ENCODE data around the gene WWTR1. TPM values are rescaled to one million over a fixed set of nuclear protein-coding genes. Genes with fewer than 3 reads are reported as not detected.
A peak's percentile ranks its signal among the peaks of the same experiment; 100 is the strongest.

WWTR1 gene
- total RNA-seq, 1 experiment from 2014 or later: 25.5 TPM

DNA sequence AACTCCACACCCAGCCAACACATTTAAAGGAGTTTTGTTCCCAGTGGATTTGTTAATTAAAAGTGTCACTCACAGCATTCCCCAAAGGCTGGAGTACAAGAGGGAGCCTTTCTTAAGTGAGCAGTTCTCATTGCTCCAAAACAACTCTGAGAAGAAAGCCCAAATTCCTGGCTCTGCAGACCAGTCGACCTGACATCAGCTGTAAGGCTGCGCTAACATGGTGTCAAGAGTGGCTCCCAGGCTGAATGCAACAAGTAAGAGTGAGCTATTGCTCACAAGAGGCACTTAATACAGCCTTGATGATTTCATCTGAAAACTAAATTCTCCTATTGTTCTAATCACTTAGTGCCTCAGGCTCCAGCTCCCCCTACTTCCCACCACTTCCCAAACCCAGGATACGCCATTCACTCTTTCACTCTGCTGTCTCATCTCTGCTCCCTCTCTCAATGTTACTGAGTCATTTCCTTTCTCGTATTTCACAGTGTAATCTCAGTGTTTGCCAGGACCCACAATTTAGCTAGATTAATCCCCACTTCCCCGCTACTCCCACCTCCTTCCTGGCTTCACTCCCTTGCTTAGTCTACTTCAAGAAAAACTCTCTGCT lies 81.8 kb downstream of the WWTR1 start:
- peaks cover 16% of the 10 kb centered on the region for H3K27me3 Mint-ChIP-seq (ENCODE audit: low read depth)
- peaks cover 66% of the 10 kb centered on the region for H3K4me1 Mint-ChIP-seq
- ChIA-PET POLR2A (interaction anchor here (0.5 kb wide), 1 partner anchor 29 kb away, joined by 3 read pairs; no protein-coding TSS in a partner anchor), CTCF (interaction anchor here (0.5 to 1.7 kb wide), 4 partner anchors 141 to 621 kb away, joined by 3 to 7 read pairs (median 3); no protein-coding TSS in a partner anchor)
- H3K27ac Mint-ChIP-seq: peak overlapping the region; percentile 82
- H3K9me3 Mint-ChIP-seq: no peaks in the 10 kb centered on the region
- no peak for DNase-seq (ENCODE audit: low spot score)
- ATAC-seq: peak; percentile 57
- TF ChIP-seq OVOL2 (CRISPR knock-in tag; IDR thresholded peaks at IDR 0.05; ENCODE audit: borderline replicate concordance) (no peak), NFE2L1 (CRISPR knock-in tag; IDR thresholded peaks at IDR 0.05) (peak; percentile 92)
- H3K36me3 Mint-ChIP-seq: peaks cover 20% of the 10 kb centered on the region
- H3K4me3 Mint-ChIP-seq: 0 out of 2 replicates have a peak overlapping the region, but pooled peaks have one; percentile 5

DNA sequence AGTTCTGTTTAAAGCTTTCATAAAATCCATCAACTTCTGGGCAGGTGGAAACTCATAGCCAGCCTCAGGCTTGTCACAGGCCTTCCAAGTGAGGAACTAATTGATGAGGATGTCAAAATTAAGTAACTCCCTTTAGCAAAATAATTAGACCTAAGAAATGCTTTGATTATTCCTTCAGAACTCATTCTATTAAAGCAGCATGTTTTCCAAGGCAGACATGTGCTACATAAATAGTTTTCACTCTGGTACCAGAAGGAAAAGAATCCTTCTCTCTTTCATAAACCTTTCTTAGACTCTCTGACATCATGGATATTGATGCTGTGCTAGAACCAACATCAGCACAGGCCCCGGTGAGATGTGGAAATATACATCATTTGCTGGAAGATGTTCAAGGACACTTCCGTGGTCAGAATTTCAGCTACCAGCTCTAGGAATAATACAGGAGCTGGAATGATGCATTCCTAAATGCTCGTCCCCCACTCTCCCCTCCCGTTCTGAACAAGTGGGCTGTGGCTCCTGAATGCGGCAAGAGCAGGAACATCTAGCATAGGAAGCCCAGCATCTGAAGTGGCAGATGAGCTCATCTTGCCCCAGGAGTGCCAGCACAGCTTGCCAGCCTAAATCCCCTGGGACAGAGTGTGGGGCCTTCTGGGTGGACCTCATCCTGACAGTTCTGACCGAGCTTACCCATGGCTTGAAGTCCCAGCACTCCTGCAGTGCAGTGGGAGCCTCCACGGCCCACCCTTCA lies 82.4 kb downstream of the WWTR1 start:
- ChIA-PET CTCF (interaction anchor here (0.5 to 1.7 kb wide), 4 partner anchors 142 to 620 kb away, joined by 3 to 7 read pairs (median 3); no protein-coding TSS in a partner anchor), POLR2A (interaction anchor here (0.5 kb wide), 1 partner anchor 28 kb away, joined by 3 read pairs; no protein-coding TSS in a partner anchor)
- peaks cover 20% of the 10 kb centered on the region for H3K36me3 Mint-ChIP-seq
- peaks cover 62% of the 10 kb centered on the region for H3K4me1 Mint-ChIP-seq
- DNase-seq (ENCODE audit: low spot score): no peak
- no peak overlapping the region for H3K4me3 Mint-ChIP-seq
- peaks cover 16% of the 10 kb centered on the region for H3K27me3 Mint-ChIP-seq (ENCODE audit: low read depth)
- no peaks in the 10 kb centered on the region for H3K9me3 Mint-ChIP-seq
- H3K27ac Mint-ChIP-seq: peak overlapping the region; percentile 82
- ATAC-seq: peak; percentile 3; the same call in 1 of the 2 replicates
- TF ChIP-seq, protein P1, sequence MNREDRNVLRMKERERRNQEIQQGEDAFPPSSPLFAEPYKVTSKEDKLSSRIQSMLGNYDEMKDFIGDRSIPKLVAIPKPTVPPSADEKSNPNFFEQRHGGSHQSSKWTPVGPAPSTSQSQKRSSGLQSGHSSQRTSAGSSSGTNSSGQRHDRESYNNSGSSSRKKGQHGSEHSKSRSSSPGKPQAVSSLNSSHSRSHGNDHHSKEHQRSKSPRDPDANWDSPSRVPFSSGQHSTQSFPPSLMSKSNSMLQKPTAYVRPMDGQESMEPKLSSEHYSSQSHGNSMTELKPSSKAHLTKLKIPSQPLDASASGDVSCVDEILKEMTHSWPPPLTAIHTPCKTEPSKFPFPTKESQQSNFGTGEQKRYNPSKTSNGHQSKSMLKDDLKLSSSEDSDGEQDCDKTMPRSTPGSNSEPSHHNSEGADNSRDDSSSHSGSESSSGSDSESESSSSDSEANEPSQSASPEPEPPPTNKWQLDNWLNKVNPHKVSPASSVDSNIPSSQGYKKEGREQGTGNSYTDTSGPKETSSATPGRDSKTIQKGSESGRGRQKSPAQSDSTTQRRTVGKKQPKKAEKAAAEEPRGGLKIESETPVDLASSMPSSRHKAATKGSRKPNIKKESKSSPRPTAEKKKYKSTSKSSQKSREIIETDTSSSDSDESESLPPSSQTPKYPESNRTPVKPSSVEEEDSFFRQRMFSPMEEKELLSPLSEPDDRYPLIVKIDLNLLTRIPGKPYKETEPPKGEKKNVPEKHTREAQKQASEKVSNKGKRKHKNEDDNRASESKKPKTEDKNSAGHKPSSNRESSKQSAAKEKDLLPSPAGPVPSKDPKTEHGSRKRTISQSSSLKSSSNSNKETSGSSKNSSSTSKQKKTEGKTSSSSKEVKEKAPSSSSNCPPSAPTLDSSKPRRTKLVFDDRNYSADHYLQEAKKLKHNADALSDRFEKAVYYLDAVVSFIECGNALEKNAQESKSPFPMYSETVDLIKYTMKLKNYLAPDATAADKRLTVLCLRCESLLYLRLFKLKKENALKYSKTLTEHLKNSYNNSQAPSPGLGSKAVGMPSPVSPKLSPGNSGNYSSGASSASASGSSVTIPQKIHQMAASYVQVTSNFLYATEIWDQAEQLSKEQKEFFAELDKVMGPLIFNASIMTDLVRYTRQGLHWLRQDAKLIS (CRISPR knock-in tag; IDR thresholded peaks at IDR 0.05; ENCODE audit: borderline replicate concordance): no peak
- TF ChIP-seq JUN (CRISPR knock-in tag; IDR thresholded peaks at IDR 0.05): no peak
- no peak for TF ChIP-seq EMX1 (CRISPR knock-in tag; IDR thresholded peaks at IDR 0.05)
- TF ChIP-seq OVOL2 (CRISPR knock-in tag; IDR thresholded peaks at IDR 0.05; ENCODE audit: borderline replicate concordance): no peak
- no peak for TF ChIP-seq NFYB (CRISPR knock-in tag; conservative IDR thresholded peaks at IDR 0.05; ENCODE audit: low read depth)
- TF ChIP-seq, protein P2, sequence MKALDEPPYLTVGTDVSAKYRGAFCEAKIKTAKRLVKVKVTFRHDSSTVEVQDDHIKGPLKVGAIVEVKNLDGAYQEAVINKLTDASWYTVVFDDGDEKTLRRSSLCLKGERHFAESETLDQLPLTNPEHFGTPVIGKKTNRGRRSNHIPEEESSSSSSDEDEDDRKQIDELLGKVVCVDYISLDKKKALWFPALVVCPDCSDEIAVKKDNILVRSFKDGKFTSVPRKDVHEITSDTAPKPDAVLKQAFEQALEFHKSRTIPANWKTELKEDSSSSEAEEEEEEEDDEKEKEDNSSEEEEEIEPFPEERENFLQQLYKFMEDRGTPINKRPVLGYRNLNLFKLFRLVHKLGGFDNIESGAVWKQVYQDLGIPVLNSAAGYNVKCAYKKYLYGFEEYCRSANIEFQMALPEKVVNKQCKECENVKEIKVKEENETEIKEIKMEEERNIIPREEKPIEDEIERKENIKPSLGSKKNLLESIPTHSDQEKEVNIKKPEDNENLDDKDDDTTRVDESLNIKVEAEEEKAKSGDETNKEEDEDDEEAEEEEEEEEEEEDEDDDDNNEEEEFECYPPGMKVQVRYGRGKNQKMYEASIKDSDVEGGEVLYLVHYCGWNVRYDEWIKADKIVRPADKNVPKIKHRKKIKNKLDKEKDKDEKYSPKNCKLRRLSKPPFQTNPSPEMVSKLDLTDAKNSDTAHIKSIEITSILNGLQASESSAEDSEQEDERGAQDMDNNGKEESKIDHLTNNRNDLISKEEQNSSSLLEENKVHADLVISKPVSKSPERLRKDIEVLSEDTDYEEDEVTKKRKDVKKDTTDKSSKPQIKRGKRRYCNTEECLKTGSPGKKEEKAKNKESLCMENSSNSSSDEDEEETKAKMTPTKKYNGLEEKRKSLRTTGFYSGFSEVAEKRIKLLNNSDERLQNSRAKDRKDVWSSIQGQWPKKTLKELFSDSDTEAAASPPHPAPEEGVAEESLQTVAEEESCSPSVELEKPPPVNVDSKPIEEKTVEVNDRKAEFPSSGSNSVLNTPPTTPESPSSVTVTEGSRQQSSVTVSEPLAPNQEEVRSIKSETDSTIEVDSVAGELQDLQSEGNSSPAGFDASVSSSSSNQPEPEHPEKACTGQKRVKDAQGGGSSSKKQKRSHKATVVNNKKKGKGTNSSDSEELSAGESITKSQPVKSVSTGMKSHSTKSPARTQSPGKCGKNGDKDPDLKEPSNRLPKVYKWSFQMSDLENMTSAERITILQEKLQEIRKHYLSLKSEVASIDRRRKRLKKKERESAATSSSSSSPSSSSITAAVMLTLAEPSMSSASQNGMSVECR (CRISPR knock-in tag; IDR thresholded peaks at IDR 0.05; ENCODE audit: borderline replicate concordance): no peak
- no peak for TF ChIP-seq NR1H2 (CRISPR knock-in tag; IDR thresholded peaks at IDR 0.05)

DNA sequence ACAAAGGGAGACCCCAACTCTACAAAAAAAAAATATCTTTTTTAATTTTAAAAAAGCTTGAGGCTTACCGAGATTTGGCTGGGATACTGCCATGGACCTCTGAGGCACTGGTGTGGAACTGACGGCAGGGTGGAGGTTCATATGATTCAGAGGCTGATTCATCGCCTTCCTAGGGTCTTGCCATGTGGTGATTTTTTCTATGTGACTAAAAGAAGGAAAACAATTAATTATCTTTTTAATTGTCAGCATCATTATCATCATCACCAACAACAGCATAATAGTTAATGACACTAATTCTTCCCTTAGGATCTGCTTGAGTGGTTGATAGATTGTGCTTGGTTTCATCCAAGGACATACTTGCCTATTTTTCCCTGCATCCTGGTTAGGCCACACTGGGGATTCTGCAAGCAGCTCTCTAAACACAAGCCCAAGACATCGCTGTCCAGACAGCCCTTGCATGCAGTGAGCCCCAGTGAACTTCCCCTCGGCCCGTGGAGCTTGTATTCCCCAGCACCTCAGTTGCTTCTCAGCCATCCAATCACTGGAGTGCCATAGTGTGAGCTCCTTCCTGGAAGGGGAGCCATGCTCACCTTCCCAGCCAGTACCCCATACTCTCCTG lies 84.9 kb downstream of the WWTR1 start:
- no peak for DNase-seq (ENCODE audit: low spot score)
- H3K27me3 Mint-ChIP-seq (ENCODE audit: low read depth): peaks cover 16% of the 10 kb centered on the region
- no peaks in the 10 kb centered on the region for H3K9me3 Mint-ChIP-seq
- H3K4me3 Mint-ChIP-seq: no peak overlapping the region
- POLR2A ChIA-PET: interaction anchor here (0.6 to 1.6 kb wide), 3 partner anchors 25 to 85 kb away, joined by 3 to 5 read pairs (median 3); partner anchors contain the start of gene WWTR1
- H3K27ac Mint-ChIP-seq: no peak overlapping the region
- no peak for ATAC-seq
- CTCF ChIA-PET: interaction anchor here (0.5 to 9.2 kb wide), 3 partner anchors 145 to 350 kb away, joined by 3 to 62 read pairs (median 3); no protein-coding TSS in a partner anchor
- peaks cover 52% of the 10 kb centered on the region for H3K4me1 Mint-ChIP-seq
- H3K36me3 Mint-ChIP-seq: peaks cover 20% of the 10 kb centered on the region
- TF ChIP-seq, protein P3, sequence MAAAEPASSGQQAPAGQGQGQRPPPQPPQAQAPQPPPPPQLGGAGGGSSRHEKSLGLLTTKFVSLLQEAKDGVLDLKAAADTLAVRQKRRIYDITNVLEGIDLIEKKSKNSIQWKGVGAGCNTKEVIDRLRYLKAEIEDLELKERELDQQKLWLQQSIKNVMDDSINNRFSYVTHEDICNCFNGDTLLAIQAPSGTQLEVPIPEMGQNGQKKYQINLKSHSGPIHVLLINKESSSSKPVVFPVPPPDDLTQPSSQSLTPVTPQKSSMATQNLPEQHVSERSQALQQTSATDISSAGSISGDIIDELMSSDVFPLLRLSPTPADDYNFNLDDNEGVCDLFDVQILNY (CRISPR knock-in tag; IDR thresholded peaks at IDR 0.05): no peak
- TF ChIP-seq ZNF423 (CRISPR knock-in tag; IDR thresholded peaks at IDR 0.05) (no peak), ZNF396 (CRISPR knock-in tag; IDR thresholded peaks at IDR 0.05; ENCODE audit: borderline replicate concordance) (no peak), ZNF232 (CRISPR knock-in tag; IDR thresholded peaks at IDR 0.05) (no peak)
- TF ChIP-seq, protein P4, sequence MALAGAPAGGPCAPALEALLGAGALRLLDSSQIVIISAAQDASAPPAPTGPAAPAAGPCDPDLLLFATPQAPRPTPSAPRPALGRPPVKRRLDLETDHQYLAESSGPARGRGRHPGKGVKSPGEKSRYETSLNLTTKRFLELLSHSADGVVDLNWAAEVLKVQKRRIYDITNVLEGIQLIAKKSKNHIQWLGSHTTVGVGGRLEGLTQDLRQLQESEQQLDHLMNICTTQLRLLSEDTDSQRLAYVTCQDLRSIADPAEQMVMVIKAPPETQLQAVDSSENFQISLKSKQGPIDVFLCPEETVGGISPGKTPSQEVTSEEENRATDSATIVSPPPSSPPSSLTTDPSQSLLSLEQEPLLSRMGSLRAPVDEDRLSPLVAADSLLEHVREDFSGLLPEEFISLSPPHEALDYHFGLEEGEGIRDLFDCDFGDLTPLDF (CRISPR knock-in tag; IDR thresholded peaks at IDR 0.05): no peak
- TF ChIP-seq, protein P1 (CRISPR knock-in tag; IDR thresholded peaks at IDR 0.05; ENCODE audit: borderline replicate concordance): no peak

Data from WTC11 (cell line).